Right ventricle myocardium superior (tissue), 1 donor: Measurements from ENCODE around the gene IFIT2. TPM values are rescaled to one million over a fixed set of nuclear protein-coding genes. Genes with fewer than 3 reads are reported as not detected.
"Not testable (repeated sequence)": the region's sequence is repeated elsewhere in the genome, so short reads cannot be mapped to it uniquely, and the experiment has no call there.

Experiments used
- ATAC-seq: fragments of 200-7000 bp; cut with Tn5 transposase; one replicate; pipeline ENCODE4 v1.9.1; 2020; ENCODE audit warnings: mild to moderate bottlenecking; ENCODE audit not compliant: poor library complexity
- DNase-seq: peaks from one replicate; pipeline ENCODE4 v3.0.0-alpha.2; 2020
- intact Hi-C: fragments of 100-400 bp; cut with DNase I; formaldehyde crosslinking; loops from one replicate; pipeline ENCODE4 v1.11.2; 2022
- total RNA-seq: library from RNA; stranded (reverse); fragmentation: NEBNext Ultra II Directional; extraction: Animal tissue kit (Norgen Biotek cat#: 25700); gene quantifications from one replicate; pipeline ENCODE4 v1.2.1, GENCODE V29; 2021
- donor health status: DM: no; HTN: yes; CAD: no; lungs with severe emphysema.

IFIT2 gene
- total RNA-seq, 1 donor from 2014 or later = 4.3 TPM

GRCh38 chr10:89304446-89304845, 2.6 kb downstream of the IFIT2 start:
- ATAC-seq = no peak
- intact Hi-C loops = no loop called here
- DNase-seq = no peak

- DNase-seq (no peak), ATAC-seq (no peak)
- intact Hi-C loops = no loop called here
Observed at GRCh38 chr10:89304925-89305324, 3.1 kb downstream of the IFIT2 start.

GRCh38 chr10:89305766-89306433, 4.1 kb downstream of the IFIT2 start:
- ATAC-seq = no peak
- intact Hi-C loops = no loop called here
- DNase-seq = no peak

- intact Hi-C loops = no loop called here
- no peak for DNase-seq
- no peak for ATAC-seq
Observed at GRCh38 chr10:89306434-89307268, 4.8 kb downstream of the IFIT2 start.

GRCh38 chr10:89307269-89307577, 5.4 kb downstream of the IFIT2 start:
- intact Hi-C loops = no loop called here
- DNase-seq = no peak
- ATAC-seq = no peak

GRCh38 chr10:89308266-89308665, 6.4 kb downstream of the IFIT2 start:
- no peak for ATAC-seq
- intact Hi-C loops = no loop called here

GRCh38 chr10:89308736-89309135, 6.9 kb downstream of the IFIT2 start:
- ATAC-seq = no peak
- DNase-seq = no peak
- intact Hi-C loops = no loop called here

More at GRCh38 chr10:89308266-89308665, 6.4 kb downstream of the IFIT2 start:
- DNase-seq = no peak

- intact Hi-C loops = no loop called here
- no peak for DNase-seq
- no peak for ATAC-seq
Observed at GRCh38 chr10:89309156-89310055, 7.6 kb downstream of the IFIT2 start.

GRCh38 chr10:89310056-89310893, 8.4 kb downstream of the IFIT2 start:
- intact Hi-C loops = no loop called here
- DNase-seq (no peak), ATAC-seq (no peak)

GRCh38 chr10:89312973-89313372, 11.1 kb downstream of the IFIT2 start:
- ATAC-seq (no peak), DNase-seq (no peak)
- intact Hi-C loops = no loop called here

- intact Hi-C loops = no loop called here
- ATAC-seq = no peak
- DNase-seq = no peak
Observed at GRCh38 chr10:89314676-89315075, 12.8 kb downstream of the IFIT2 start.

GRCh38 chr10:89318047-89318446, 16.2 kb downstream of the IFIT2 start:
- ATAC-seq, DNase-seq, intact Hi-C loops: not testable (repeated sequence)

- intact Hi-C loops, DNase-seq, ATAC-seq: not testable (repeated sequence)
Observed at GRCh38 chr10:89325081-89325480, 23.2 kb downstream of the IFIT2 start.

- DNase-seq, ATAC-seq, intact Hi-C loops: not testable (repeated sequence)
Observed at GRCh38 chr10:89325856-89326255, 24.0 kb downstream of the IFIT2 start.

- peak; percentile 66 for DNase-seq
- intact Hi-C loops = no loop called here
- peak; percentile 92 for ATAC-seq
Observed at GRCh38 chr10:89327803-89328441, 26.1 kb downstream of the IFIT2 start, which contains the start of gene IFIT3. IFIT3 (plus strand) TSS chr10:89327997; CDS start chr10:89328074, 77 bp downstream.

GRCh38 chr10:89329151-89329550, 27.3 kb downstream of the IFIT2 start:
- intact Hi-C loops = no loop called here
- ATAC-seq = no peak

GRCh38 chr10:89330014-89330413, 28.2 kb downstream of the IFIT2 start:
- intact Hi-C loops, DNase-seq, ATAC-seq: not testable (repeated sequence)

More at GRCh38 chr10:89329151-89329550, 27.3 kb downstream of the IFIT2 start:
- no peak for DNase-seq
